ENCODE data around the gene CYTH4. TPM values are rescaled to one million over a fixed set of nuclear protein-coding genes. Genes with fewer than 3 reads are reported as not detected.

The CYTH4 gene
- total and polyA plus RNA-seq, 2 donors (not counting 3 experiments of a cell fraction or from before 2014, with no cell fraction given) = 0.06 TPM; not detected in 1

- Histone ChIP-seq H3K9me3 (replicated peaks; ENCODE audit: control insufficient read depth, insufficient read depth, low read length) (no peaks in the 10 kb centered on the region), H3K4me2 (ENCODE audit: insufficient read depth, low read length) (no peak overlapping the region), H3K36me3 (ENCODE audit: control insufficient read depth in 2 of 2, extremely low read depth in 1 of 2, insufficient read depth in 2 of 2, low read length in 2 of 2) (no peaks in the 10 kb centered on the region), H3K79me2 (ENCODE audit: control insufficient read depth, insufficient read depth, low read length) (no peaks in the 10 kb centered on the region), H3K27me3 (ENCODE audit: control insufficient read depth in 2 of 2, insufficient read depth in 2 of 2, low read length in 2 of 2) (no peaks in the 10 kb centered on the region), H3K27ac (ENCODE audit: insufficient read depth, low read depth, low read length) (no peak overlapping the region), H4K20me1 (replicated peaks; ENCODE audit: control insufficient read depth, extremely low read depth, insufficient read depth, low read length) (no peaks in the 10 kb centered on the region), H2AFZ (ENCODE audit: low read depth, low read length) (peak overlapping the region; percentile 44), H3K9ac (replicated peaks; ENCODE audit: extremely low read depth, insufficient read depth, low read length) (no peak overlapping the region), H3K4me3 (replicated peaks in 1 of 3; ENCODE audit: insufficient read depth in 1 of 3, low read depth in 1 of 3, low read length in 3 of 3) (no peak overlapping the region), H3K9me1 (replicated peaks; ENCODE audit: control insufficient read depth, extremely low read depth, insufficient read depth, low read length) (no peaks in the 10 kb centered on the region), H3K4me1 (ENCODE audit: control insufficient read depth, extremely low read depth, insufficient read depth, low read length) (peaks cover 21% of the 10 kb centered on the region)
- ChIA-PET CTCF (interaction anchor here (0.7 to 1.7 kb wide), 3 partner anchors 9 to 41 kb away, joined by 3 to 4 read pairs (median 3); no protein-coding TSS in a partner anchor), POLR2A (no interaction called here)
- no peak for FAIRE-seq
- no TSS peak for BruUV-seq (replicated peaks)
- intact Hi-C loops (cut with micrococcal nuclease) (no loop called here), dilution Hi-C loops (cut with MboI; ENCODE audit: extremely low pct_ligation_motif_present, low sequenced_read_pairs) (no loop called here)
- TF ChIP-seq POLR2A (IDR thresholded peaks at IDR 0.05; ENCODE audit: low read depth, low read length) (no peak), POLR2AphosphoS5 (IDR thresholded peaks at IDR 0.05; ENCODE audit: insufficient read depth, low read depth, low read length) (no peak), FOS (IDR thresholded peaks at IDR 0.05; ENCODE audit: borderline replicate concordance, insufficient read depth, low read length) (no peak), JUN (IDR thresholded peaks at IDR 0.05; ENCODE audit: borderline replicate concordance, insufficient read depth, insufficient read length, low read depth) (no peak), EZH2 (IDR thresholded peaks at IDR 0.05; ENCODE audit: borderline replicate concordance, low read depth, low read length, severe bottlenecking) (no peak), MAX (IDR thresholded peaks at IDR 0.05; ENCODE audit: insufficient read depth, insufficient read length) (no peak), GATA2 (IDR thresholded peaks at IDR 0.05; ENCODE audit: insufficient read depth, insufficient read length, low read depth, low read length) (no peak), CTCF (IDR thresholded peaks at IDR 0.05; ENCODE audit: extremely low read depth in 1 of 2, insufficient read depth in 1 of 2, low read depth in 1 of 2, low read length in 2 of 2) (no peak), MYC (IDR thresholded peaks at IDR 0.05; ENCODE audit: low read depth, low read length) (no peak)
- no peak for DNase-seq (ENCODE audit: low read depth, low spot score)
These were observed 18.3 kb downstream of the CYTH4 start for GRCh38 chr22:37300551-37301017.

Measured in endothelial cell of umbilical vein (primary cell).